ENCODE results near the gene VIPR1.

GRCh38 chr3:42527368-42527917 is 25.0 kb downstream of the VIPR1 start:
- no peak for TF ChIP-seq REST (IDR thresholded peaks at IDR 0.05; ENCODE audit: insufficient read depth in 1 of 2, low read depth in 2 of 2, low read length in 1 of 2)
- no peak for TF ChIP-seq CTCF (IDR thresholded peaks at IDR 0.05)

Measured in Panc1 (cell line).